GM12891 (cell line): ENCODE measurements around the gene GDPD4.

Experiments used
- DNase-seq: peaks from one replicate; pipeline ENCODE4 v3.0.0; 2011; ENCODE audit warnings: low spot score; ENCODE audit not compliant: insufficient read length
- FAIRE-seq: peaks from 2 replicates; lab custom pipeline; 2011; peaks lifted over from hg19 to GRCh38; lab: Jason Lieb, UNC
- PAX5 ChIP-seq: IDR thresholded peaks from 2 replicates; pipeline ENCODE4 v1.6.1; 2011; ENCODE audit warnings: low read length, moderate library complexity, mild to moderate bottlenecking; ENCODE audit not compliant: insufficient read depth, severe bottlenecking
- POLR2A ChIP-seq: IDR thresholded peaks from 2 replicates; pipeline ENCODE4 v1.6.1; 2011; ENCODE audit warnings: low read depth, low read length, control low read depth
- POLR2AphosphoS5 ChIP-seq: IDR thresholded peaks from 2 replicates; pipeline ENCODE4 v1.6.1; 2011; ENCODE audit warnings: low read depth, low read length, control low read depth
- POU2F2 ChIP-seq: IDR thresholded peaks from 2 replicates; pipeline ENCODE4 v1.6.1; 2011; ENCODE audit warnings: low read depth, mild to moderate bottlenecking, control low read depth, low read length, moderate library complexity
- SPI1 ChIP-seq: IDR thresholded peaks from 2 replicates; pipeline ENCODE4 v1.6.1; 2011; ENCODE audit warnings: low read depth, low read length, control low read depth
- TAF1 ChIP-seq: IDR thresholded peaks from 2 replicates; pipeline ENCODE4 v1.6.1; 2011; ENCODE audit warnings: low read depth, low read length, control low read depth

Gene GDPD4

GRCh38 chr11:77209663-77210062 is 91.8 kb downstream of the GDPD4 start:
- TF ChIP-seq POLR2A (no peak), PAX5 (no peak), SPI1 (no peak), POU2F2 (no peak), TAF1 (no peak), POLR2AphosphoS5 (no peak)
- FAIRE-seq (no peak), DNase-seq (no peak)

GRCh38 chr11:77208535-77208934 is 93.0 kb downstream of the GDPD4 start:
- TF ChIP-seq SPI1: no peak
- FAIRE-seq (no peak), DNase-seq (no peak)

- FAIRE-seq (no peak), DNase-seq (peak; percentile 2)
- no peak for TF ChIP-seq POU2F2
- TF ChIP-seq PAX5: no peak
- TF ChIP-seq SPI1: no peak
- no peak for TF ChIP-seq POLR2AphosphoS5
- TF ChIP-seq POLR2A: no peak
- no peak for TF ChIP-seq TAF1
These were observed 93.7 kb downstream of the GDPD4 start for GRCh38 chr11:77207618-77208313.

DNA sequence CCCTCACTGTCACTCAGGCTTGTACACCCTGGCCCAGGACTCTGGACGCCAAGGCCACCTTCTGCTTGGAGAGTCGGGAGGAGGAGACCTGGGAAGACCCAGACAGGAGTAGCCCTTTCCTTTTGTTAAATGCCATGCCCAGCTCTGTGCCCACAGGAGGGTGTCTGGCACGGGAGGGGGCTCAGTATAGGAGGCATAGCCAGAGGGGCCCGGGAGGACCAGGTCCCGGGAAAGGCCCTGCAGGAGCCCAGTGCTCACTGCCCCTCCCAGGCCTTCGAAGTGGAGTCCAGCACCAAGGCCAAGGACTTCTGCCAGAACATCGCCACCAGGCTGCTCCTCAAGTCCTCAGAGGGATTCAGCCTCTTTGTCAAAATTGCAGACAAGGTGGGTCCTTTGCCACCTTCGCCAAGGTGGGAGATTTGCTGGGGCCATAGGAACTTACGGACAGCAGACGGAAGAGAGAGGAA is 94.4 kb downstream of the GDPD4 start:
- FAIRE-seq (no peak), DNase-seq (peak; percentile 5)
- TF ChIP-seq TAF1 (no peak), POLR2A (no peak), SPI1 (no peak), POLR2AphosphoS5 (no peak), PAX5 (no peak), POU2F2 (no peak)

- FAIRE-seq: no peak
- peak; percentile 2 for DNase-seq
- TF ChIP-seq POU2F2 (no peak), POLR2A (no peak), SPI1 (no peak), POLR2AphosphoS5 (no peak), PAX5 (no peak), TAF1 (no peak)
These were observed 95.0 kb downstream of the GDPD4 start for GRCh38 chr11:77206264-77207018.

- TF ChIP-seq POLR2A (no peak), POU2F2 (no peak), POLR2AphosphoS5 (no peak), PAX5 (no peak), TAF1 (no peak), SPI1 (no peak)
- DNase-seq (peak; percentile 10), FAIRE-seq (no peak)
These were observed 95.8 kb downstream of the GDPD4 start for GRCh38 chr11:77205467-77206263.

- FAIRE-seq (no peak), DNase-seq (peak; percentile 6)
- TF ChIP-seq POU2F2 (no peak), SPI1 (no peak), TAF1 (no peak)
These were observed 96.6 kb downstream of the GDPD4 start for GRCh38 chr11:77204754-77205466.

- TF ChIP-seq POLR2AphosphoS5 (no peak), POLR2A (no peak), SPI1 (no peak), PAX5 (no peak), TAF1 (no peak), POU2F2 (no peak)
- DNase-seq: no peak
- no peak for FAIRE-seq
These were observed 97.4 kb downstream of the GDPD4 start for GRCh38 chr11:77203901-77204753.
